Activated CD8-positive, alpha-beta T cell treated with anti-CD3 and anti-CD28 coated beads, Interleukin-2, amount 10 ng/mL, durations not matched to agents 7 days and 5 days (primary cell): ENCODE measurements around the gene FAF1. TPM values are rescaled to one million over a fixed set of nuclear protein-coding genes. Genes with fewer than 3 reads are reported as not detected.
"Not testable (repeated sequence)": the region's sequence is repeated elsewhere in the genome, so short reads cannot be mapped to it uniquely, and the experiment has no call there.

Experiments used
- ATAC-seq: fragments of 150-1000 bp; cut with Tn5 transposase; one replicate; pipeline ENCODE4 v1.10.0; 2021; ENCODE audit warnings: moderate library complexity
- CTCF ChIA-PET: fragments of 350-600 bp; sonication (Branson Sonifier 250); formaldehyde crosslinking; loops from one replicate; lab custom pipeline; 2021; ENCODE audit warnings: antibody characterized with exemption; lab: Charles Lee
- POLR2A ChIA-PET: fragments of 350-600 bp; sonication (Branson Sonifier 250); formaldehyde crosslinking; loops from one replicate; lab custom pipeline; 2021; ENCODE audit warnings: antibody characterized with exemption; lab: Charles Lee
- DNase-seq: peaks from one replicate; pipeline ENCODE4 v3.0.0-alpha.2; 2020
- H3K27ac Mint-ChIP-seq: one replicate; pipeline ENCODE4 v1.8.0; 2021; ENCODE audit warnings: mild to moderate bottlenecking, mixed read lengths
- H3K27me3 Mint-ChIP-seq: one replicate; pipeline ENCODE4 v1.8.0; 2021; ENCODE audit warnings: low read depth, mixed read lengths
- H3K36me3 Mint-ChIP-seq: one replicate; pipeline ENCODE4 v1.8.0; 2021; ENCODE audit warnings: low read depth, mixed read lengths
- H3K4me1 Mint-ChIP-seq: one replicate; pipeline ENCODE4 v1.8.0; 2021; ENCODE audit warnings: low read depth, mixed read lengths
- H3K4me3 Mint-ChIP-seq: one replicate; pipeline ENCODE4 v1.8.0; 2021; ENCODE audit warnings: mild to moderate bottlenecking, mixed read lengths
- H3K9me3 Mint-ChIP-seq: one replicate; pipeline ENCODE4 v1.8.0; 2022; ENCODE audit warnings: mixed read lengths; ENCODE audit not compliant: insufficient read depth
- total RNA-seq, 2 experiments: library from RNA; stranded (reverse); gene quantifications; one replicate each; pipeline ENCODE4 v1.2.3, GENCODE V29; 2021

Gene FAF1
- total RNA-seq: 100 to 1,000 TPM in 1 of 2 experiments, 10 to 100 TPM in 1; 95.6 to 104 TPM

- DNase-seq: peak; percentile 98
- peaks cover 26% of the 10 kb centered on the region for H3K4me1 Mint-ChIP-seq
- H3K4me3 Mint-ChIP-seq: peak within 1 kb of the TSS; percentile 83
- no peaks in the 10 kb centered on the region for H3K27me3 Mint-ChIP-seq
- peaks cover 6% of the 10 kb centered on the region for H3K36me3 Mint-ChIP-seq
- H3K27ac Mint-ChIP-seq: peak within 1 kb of the TSS; percentile 90
- CTCF ChIA-PET: interaction anchor here (0.7 to 2.6 kb wide), 9 partner anchors 10 to 232 kb away, joined by 3 to 30 read pairs (median 7); partner anchors contain the start of gene CDKN2C
- peak; percentile 95 for ATAC-seq
- no peaks in the 10 kb centered on the region for H3K9me3 Mint-ChIP-seq
- POLR2A ChIA-PET: interaction anchor here (0.6 to 3.3 kb wide), 8 partner anchors 9 to 276 kb away, joined by 3 to 71 read pairs (median 4); partner anchors contain the start of gene CDKN2C
Observed at GRCh38 chr1:50959913-50960844, at the start of gene FAF1. Gene FAF1 (minus strand): TSS chr1:50960267. CDS start chr1:50959811, 456 bp downstream.

- CTCF ChIA-PET: no interaction called here
Observed at GRCh38 chr1:51009381-51009780, 49.3 kb upstream of the FAF1 start.

GRCh38 chr1:51005549-51005948, 45.5 kb upstream of the FAF1 start:
- Mint-ChIP-seq H3K36me3 (peaks cover 11% of the 10 kb centered on the region), H3K9me3 (peaks cover 11% of the 10 kb centered on the region)
- DNase-seq, H3K27me3 Mint-ChIP-seq, H3K4me3 Mint-ChIP-seq, H3K27ac Mint-ChIP-seq, H3K4me1 Mint-ChIP-seq, CTCF ChIA-PET, ATAC-seq: not testable (repeated sequence)
- POLR2A ChIA-PET: interaction anchor here (1.3 kb wide), 1 partner anchor 27 kb away, joined by 3 read pairs; no protein-coding TSS in a partner anchor

More at GRCh38 chr1:51009381-51009780, 49.3 kb upstream of the FAF1 start:
- Mint-ChIP-seq H3K4me1 (no peaks in the 10 kb centered on the region), H3K36me3 (peaks cover 4% of the 10 kb centered on the region), H3K9me3 (peaks cover 11% of the 10 kb centered on the region), H3K27me3 (peaks cover 4% of the 10 kb centered on the region), H3K4me3 (no peak overlapping the region), H3K27ac (no peak overlapping the region)
- DNase-seq (no peak), ATAC-seq (no peak)
- POLR2A ChIA-PET: no interaction called here

GRCh38 chr1:51002516-51002915, 42.4 kb upstream of the FAF1 start:
- H3K4me1 Mint-ChIP-seq: no peaks in the 10 kb centered on the region
- ATAC-seq (no peak), DNase-seq (no peak)
- H3K27ac Mint-ChIP-seq: no peak overlapping the region
- POLR2A ChIA-PET: no interaction called here
- CTCF ChIA-PET: interaction anchor here (0.6 kb wide), 1 partner anchor 14 kb away, joined by 3 read pairs; no protein-coding TSS in a partner anchor
- H3K9me3 Mint-ChIP-seq: peaks cover 4% of the 10 kb centered on the region
- peaks cover 11% of the 10 kb centered on the region for H3K36me3 Mint-ChIP-seq
- peaks cover 2% of the 10 kb centered on the region for H3K27me3 Mint-ChIP-seq
- H3K4me3 Mint-ChIP-seq: no peak overlapping the region

GRCh38 chr1:51000651-51001050, 40.6 kb upstream of the FAF1 start:
- ATAC-seq: no peak
- Mint-ChIP-seq H3K27me3 (peaks cover 2% of the 10 kb centered on the region), H3K36me3 (peaks cover 9% of the 10 kb centered on the region), H3K4me3 (no peak overlapping the region), H3K9me3 (no peaks in the 10 kb centered on the region), H3K4me1 (no peaks in the 10 kb centered on the region), H3K27ac (no peak overlapping the region)
- ChIA-PET CTCF (no interaction called here), POLR2A (no interaction called here)
- no peak for DNase-seq

- Mint-ChIP-seq H3K36me3 (peaks cover 9% of the 10 kb centered on the region), H3K27ac (no peak overlapping the region), H3K9me3 (no peaks in the 10 kb centered on the region), H3K4me3 (no peak overlapping the region), H3K4me1 (no peaks in the 10 kb centered on the region), H3K27me3 (peaks cover 2% of the 10 kb centered on the region)
- ATAC-seq: no peak
- ChIA-PET POLR2A (no interaction called here), CTCF (no interaction called here)
- DNase-seq: no peak
Observed at GRCh38 chr1:51000160-51000559, 40.1 kb upstream of the FAF1 start.

GRCh38 chr1:50999375-50999774, 39.3 kb upstream of the FAF1 start:
- H3K27me3 Mint-ChIP-seq, CTCF ChIA-PET, H3K4me1 Mint-ChIP-seq, H3K36me3 Mint-ChIP-seq, H3K4me3 Mint-ChIP-seq, POLR2A ChIA-PET, ATAC-seq, H3K9me3 Mint-ChIP-seq, H3K27ac Mint-ChIP-seq, DNase-seq: not testable (repeated sequence)

GRCh38 chr1:50996083-50996482, 36.0 kb upstream of the FAF1 start:
- H3K27ac Mint-ChIP-seq: no peak overlapping the region
- peaks cover 4% of the 10 kb centered on the region for H3K9me3 Mint-ChIP-seq
- POLR2A ChIA-PET: no interaction called here
- CTCF ChIA-PET: no interaction called here
- peaks cover 8% of the 10 kb centered on the region for H3K36me3 Mint-ChIP-seq
- no peak for DNase-seq
- peaks cover 2% of the 10 kb centered on the region for H3K27me3 Mint-ChIP-seq
- H3K4me1 Mint-ChIP-seq: no peaks in the 10 kb centered on the region
- no peak for ATAC-seq
- H3K4me3 Mint-ChIP-seq: no peak overlapping the region

- no peak for DNase-seq
- Mint-ChIP-seq H3K4me3 (no peak overlapping the region), H3K36me3 (peaks cover 8% of the 10 kb centered on the region), H3K9me3 (peaks cover 4% of the 10 kb centered on the region), H3K27me3 (peaks cover 2% of the 10 kb centered on the region), H3K27ac (no peak overlapping the region), H3K4me1 (no peaks in the 10 kb centered on the region)
- no peak for ATAC-seq
- CTCF ChIA-PET: no interaction called here
- POLR2A ChIA-PET: no interaction called here
Observed at GRCh38 chr1:50995651-50996050, 35.6 kb upstream of the FAF1 start.

GRCh38 chr1:50994997-50995396, 34.9 kb upstream of the FAF1 start:
- Mint-ChIP-seq H3K36me3 (peaks cover 8% of the 10 kb centered on the region), H3K4me1 (no peaks in the 10 kb centered on the region), H3K27ac (no peak overlapping the region), H3K27me3 (peaks cover 2% of the 10 kb centered on the region), H3K4me3 (no peak overlapping the region), H3K9me3 (peaks cover 4% of the 10 kb centered on the region)
- ATAC-seq: no peak
- ChIA-PET CTCF (no interaction called here), POLR2A (no interaction called here)
- DNase-seq: no peak

GRCh38 chr1:50993645-50994044, 33.6 kb upstream of the FAF1 start:
- DNase-seq: no peak
- Mint-ChIP-seq H3K36me3 (peaks cover 9% of the 10 kb centered on the region), H3K4me1 (no peaks in the 10 kb centered on the region), H3K9me3 (peaks cover 4% of the 10 kb centered on the region), H3K27me3 (no peaks in the 10 kb centered on the region), H3K4me3 (no peak overlapping the region), H3K27ac (no peak overlapping the region)
- CTCF ChIA-PET: no interaction called here
- POLR2A ChIA-PET: interaction anchor here (0.6 kb wide), 1 partner anchor 437 kb away, joined by 3 read pairs; no protein-coding TSS in a partner anchor
- ATAC-seq: no peak
